GM19455 (cell line): Measurements from ENCODE around the gene PTGFR.

ENCODE experiments used
- ATAC-seq: cut with Tn5 transposase; IDR thresholded peaks from one replicate; pipeline ENCODE4 v1.9.1; 2021; ENCODE audit not compliant: unreplicated experiment

Gene PTGFR

GRCh38 chr1:78520216-78520615, 29.4 kb downstream of the PTGFR start:
- ATAC-seq = no peak

- ATAC-seq = no peak
These were observed 30.1 kb downstream of the PTGFR start for GRCh38 chr1:78520843-78521242.

- ATAC-seq = no peak
These were observed 31.4 kb downstream of the PTGFR start for GRCh38 chr1:78522136-78522535.

DNA sequence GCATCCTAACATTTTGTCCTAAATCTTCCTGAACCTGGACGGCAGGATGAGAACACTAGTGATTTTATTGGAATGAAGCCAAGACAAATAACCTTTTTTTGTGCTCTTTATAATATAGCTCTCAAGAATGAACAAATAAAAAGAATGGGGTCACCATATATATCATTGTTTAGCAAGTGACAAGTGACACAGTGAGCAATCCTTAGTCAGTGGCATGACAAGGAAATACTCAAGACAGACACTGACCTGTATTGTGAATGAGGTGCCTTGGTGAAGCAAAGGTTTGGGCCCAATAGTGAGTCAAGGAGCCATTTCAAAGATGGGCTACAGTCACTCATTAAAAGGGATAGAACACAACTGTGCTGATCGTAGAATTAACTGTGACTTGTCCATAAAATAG, 35.7 kb downstream of the PTGFR start:
- ATAC-seq = no peak

- no peak for ATAC-seq
These were observed 36.9 kb downstream of the PTGFR start for GRCh38 chr1:78527706-78528105.

GRCh38 chr1:78533527-78533926, 42.8 kb downstream of the PTGFR start:
- ATAC-seq = no peak

- no peak for ATAC-seq
These were observed 44.5 kb downstream of the PTGFR start for GRCh38 chr1:78535286-78535685.

GRCh38 chr1:78536427-78536826, 45.7 kb downstream of the PTGFR start:
- no peak for ATAC-seq

GRCh38 chr1:78540048-78540447, 49.3 kb downstream of the PTGFR start:
- no peak for ATAC-seq

DNA sequence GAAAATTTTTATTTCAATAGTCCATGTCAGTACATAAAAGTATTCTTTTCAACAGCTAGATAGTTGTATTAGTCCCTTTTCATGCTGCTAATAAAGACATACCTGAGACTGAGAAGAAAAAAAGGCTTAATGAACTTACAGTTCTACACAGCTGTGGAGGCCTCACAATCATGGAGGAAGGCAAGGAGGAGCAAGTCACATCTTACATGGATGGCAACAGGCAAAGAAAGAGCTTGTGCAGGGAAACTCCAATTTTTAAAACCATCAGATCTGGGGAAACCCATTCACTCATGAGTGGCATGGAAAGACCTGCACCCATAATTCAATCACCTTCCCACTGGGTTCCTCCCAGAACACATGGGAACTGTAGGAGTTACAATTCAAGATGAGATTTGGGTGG, 50.7 kb downstream of the PTGFR start:
- ATAC-seq = no peak

GRCh38 chr1:78543941-78544643, 53.3 kb downstream of the PTGFR start:
- no peak for ATAC-seq

DNA sequence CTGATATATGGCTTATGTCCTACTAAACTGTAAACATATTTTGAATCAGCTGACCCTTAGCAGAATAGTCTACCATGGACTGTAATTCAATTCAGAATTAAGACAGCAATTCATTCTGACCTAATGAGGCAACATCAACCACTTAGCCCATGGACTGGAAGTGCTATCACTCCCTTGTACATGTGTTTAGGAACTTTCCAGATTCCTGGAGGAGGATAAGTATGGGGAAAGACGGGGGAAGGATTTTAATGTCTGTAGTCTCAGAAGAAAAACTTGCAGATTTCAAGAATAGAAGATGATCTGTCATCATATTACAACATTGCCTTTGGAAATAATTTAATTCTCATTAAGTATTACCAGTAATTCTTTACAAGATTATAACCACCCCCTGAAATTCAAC, 56.3 kb downstream of the PTGFR start:
- ATAC-seq = no peak

DNA sequence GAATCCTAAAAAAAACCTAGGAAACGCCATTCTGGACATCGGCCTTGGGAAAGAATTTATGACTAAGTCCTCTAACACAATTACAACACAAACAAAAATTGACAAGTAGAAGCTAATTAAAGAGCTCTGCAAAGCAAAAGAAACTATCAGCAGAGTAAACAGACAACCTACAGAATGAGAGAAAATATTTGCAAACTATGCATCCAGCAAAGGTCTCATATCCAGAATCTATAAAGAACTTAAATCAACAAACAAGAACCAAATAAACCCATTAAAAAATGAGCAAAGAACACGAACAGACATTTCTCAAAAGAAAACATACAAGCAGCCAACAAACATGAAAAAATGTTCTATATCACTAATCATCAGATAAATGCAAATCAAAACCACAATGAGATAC, 58.6 kb downstream of the PTGFR start:
- ATAC-seq = no peak

- ATAC-seq = no peak
These were observed 59.1 kb downstream of the PTGFR start for GRCh38 chr1:78549891-78550290.

DNA sequence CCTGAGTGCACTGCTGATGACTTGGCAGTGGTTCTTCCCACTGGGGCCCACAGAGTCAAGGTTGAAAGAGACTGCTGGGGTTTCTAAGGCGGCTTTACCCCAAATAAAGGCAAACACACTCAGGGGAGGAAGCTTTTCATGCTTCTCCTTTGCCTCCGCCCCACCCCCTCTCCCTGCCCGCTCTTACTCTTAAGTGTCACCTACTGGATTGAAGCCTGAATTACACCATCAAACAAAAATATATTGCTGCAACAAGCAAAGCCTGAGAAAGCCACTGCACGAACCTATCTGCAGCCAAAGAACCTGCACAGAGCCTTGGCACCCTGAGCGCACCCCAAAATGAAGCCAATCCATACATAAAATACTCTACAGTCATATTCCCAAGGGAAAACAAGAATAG, 63.1 kb downstream of the PTGFR start:
- ATAC-seq = no peak

DNA sequence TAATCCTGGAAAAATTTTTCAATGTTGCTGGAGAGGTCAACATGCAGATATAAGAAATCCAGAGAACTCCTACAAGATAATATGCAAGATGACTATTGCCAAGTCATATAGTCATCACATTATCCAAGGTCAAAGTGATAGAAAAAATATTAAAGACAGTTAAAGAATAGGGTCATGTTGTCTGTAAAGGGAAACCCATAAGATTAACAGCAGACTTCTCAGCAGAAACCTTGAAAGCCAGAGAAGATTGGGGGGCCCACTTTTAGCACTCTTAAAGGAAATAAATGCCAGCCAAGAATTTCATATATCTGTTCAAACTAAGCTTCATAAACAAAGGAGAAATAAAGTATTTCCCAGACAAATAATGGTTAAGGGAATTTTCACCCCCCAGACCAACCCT, 64.1 kb downstream of the PTGFR start:
- ATAC-seq = no peak

DNA sequence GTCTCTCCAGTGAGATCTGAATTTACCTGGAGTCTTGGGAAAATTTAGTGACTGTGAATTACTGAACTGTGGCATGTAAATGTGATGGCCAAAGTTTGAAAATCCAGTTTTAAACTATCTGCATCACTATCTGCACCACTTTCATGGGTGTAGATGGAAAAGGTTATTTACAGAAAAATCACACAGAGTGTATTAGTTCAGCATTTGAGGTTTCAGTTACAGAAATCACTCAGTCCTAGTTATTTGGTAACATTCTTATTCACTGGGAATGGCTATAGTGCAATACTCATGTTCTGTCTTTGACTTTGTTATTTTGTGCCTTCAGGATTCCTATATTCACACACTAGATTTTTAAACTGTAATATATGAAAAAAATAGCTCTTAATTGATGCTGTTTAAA, 68.9 kb downstream of the PTGFR start:
- no peak for ATAC-seq

DNA sequence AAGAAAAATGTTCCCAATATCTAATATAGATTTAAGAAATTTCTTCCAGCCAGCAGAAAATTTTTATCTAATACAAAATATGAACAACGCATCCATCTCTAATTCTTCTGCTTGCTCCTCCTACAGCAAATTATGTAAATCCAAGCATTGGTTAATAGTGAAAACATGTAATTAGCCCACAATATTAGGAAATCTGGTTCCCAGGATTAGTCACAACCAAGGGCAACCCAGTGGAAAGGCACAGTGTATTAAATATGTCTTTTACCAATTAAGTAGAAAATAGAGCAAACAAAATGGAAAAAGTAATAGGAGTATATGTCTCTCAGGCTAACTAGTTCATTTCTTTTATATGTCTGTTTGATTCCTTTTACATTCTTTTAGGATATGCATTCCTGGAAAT, 70.0 kb downstream of the PTGFR start:
- no peak for ATAC-seq

- ATAC-seq = no peak
These were observed 71.1 kb downstream of the PTGFR start for GRCh38 chr1:78561856-78562255.

- ATAC-seq = no peak
These were observed 74.6 kb downstream of the PTGFR start for GRCh38 chr1:78565393-78565792.

- ATAC-seq = no peak
These were observed 79.8 kb downstream of the PTGFR start for GRCh38 chr1:78570539-78570938.

- ATAC-seq = no peak
These were observed 86.7 kb downstream of the PTGFR start for GRCh38 chr1:78577257-78578100.

DNA sequence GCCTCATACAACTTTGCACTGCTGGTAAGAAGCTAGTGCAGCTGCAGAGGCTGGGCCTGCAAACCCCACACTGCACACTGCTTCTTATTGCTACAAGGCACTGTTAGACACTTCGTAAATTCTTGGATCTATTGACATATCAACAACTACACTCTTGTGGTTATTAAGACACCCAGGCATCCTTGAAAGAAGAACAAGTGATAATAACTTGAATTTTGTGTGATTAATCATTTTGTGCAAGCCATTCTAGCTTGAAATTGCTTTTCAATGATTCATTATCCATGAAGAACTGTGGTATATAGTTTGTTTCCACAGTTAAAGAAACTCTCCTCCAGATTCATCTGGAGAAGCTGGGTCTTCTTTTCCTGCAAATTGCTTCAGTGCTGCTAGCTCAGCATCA, 95.8 kb downstream of the PTGFR start:
- ATAC-seq = no peak
